GM19099 (cell line): Measurements from ENCODE around the gene PMS1.

Source experiments
- POLR2A ChIP-seq: IDR thresholded peaks from 3 replicates; pipeline ENCODE4 v1.6.1; 2011; ENCODE audit warnings: low read depth; ENCODE audit not compliant: insufficient read length; ENCODE audit errors: extremely low read depth

PMS1 gene

GRCh38 chr2:189783927-189784867 is at the start of gene PMS1, which contains the start of gene ORMDL1:
TSS of gene PMS1 (plus strand) at chr2:189784450. CDS start at chr2:189791810, 7,360 bp downstream.
TSS of gene ORMDL1 (minus strand) at chr2:189784339. CDS start at chr2:189782595, 1,744 bp downstream.
- peak; percentile 98 for TF ChIP-seq POLR2A

- TF ChIP-seq POLR2A: no peak
Measured at GRCh38 chr2:189751080-189751658, 33.1 kb upstream of the PMS1 start.

DNA sequence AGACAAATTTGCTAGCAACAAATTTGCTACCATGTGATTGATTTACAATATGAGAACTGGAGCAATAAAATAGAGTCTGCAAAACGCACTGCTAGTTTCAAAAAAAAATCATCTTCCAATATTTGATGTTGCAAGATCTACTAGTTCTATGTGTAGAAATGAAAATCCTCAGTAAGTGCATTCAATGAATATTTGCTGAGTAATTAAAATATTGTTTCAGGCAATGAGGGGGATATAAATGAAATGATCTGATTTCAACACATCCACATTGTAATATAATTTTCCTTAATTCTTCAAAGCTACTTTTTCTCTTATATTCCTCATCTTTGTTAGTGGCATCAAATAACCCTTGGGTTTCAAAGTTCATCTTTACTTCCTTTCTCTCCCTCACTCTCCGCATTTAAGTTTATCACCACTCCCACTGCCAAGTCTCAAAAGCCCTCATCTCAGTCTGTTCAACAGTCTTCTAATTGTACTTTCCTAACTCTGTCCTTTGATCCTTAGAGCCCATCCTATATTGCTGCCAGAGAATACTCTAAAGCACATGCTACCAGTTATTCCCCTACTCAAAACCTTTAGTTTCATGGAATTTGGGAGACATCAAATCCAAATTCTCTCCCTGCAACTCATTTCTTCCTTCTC is 27.8 kb upstream of the PMS1 start:
- TF ChIP-seq POLR2A: no peak

DNA sequence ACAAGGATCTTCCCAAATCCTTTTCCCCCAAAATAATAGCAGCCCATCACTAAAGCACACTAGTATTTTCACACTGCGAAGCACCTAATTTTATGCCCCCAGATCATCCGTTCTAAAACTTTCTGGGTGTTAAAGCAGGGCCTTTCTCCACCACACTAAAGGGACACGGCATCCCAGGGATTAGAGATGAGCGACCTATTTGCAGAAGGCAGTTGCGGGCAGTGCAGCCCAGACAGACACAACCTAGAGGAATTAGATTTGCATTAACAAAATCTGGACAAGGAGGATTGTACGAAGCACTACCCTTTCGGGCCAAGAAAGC is 22.1 kb upstream of the PMS1 start:
- no peak for TF ChIP-seq POLR2A

- peak; percentile 84 for TF ChIP-seq POLR2A
Measured at GRCh38 chr2:189762551-189763298, 21.5 kb upstream of the PMS1 start, which contains the start of gene OSGEPL1. TSS of gene OSGEPL1 (minus strand) at chr2:189762792. CDS start at chr2:189761640, 1,152 bp downstream.

DNA sequence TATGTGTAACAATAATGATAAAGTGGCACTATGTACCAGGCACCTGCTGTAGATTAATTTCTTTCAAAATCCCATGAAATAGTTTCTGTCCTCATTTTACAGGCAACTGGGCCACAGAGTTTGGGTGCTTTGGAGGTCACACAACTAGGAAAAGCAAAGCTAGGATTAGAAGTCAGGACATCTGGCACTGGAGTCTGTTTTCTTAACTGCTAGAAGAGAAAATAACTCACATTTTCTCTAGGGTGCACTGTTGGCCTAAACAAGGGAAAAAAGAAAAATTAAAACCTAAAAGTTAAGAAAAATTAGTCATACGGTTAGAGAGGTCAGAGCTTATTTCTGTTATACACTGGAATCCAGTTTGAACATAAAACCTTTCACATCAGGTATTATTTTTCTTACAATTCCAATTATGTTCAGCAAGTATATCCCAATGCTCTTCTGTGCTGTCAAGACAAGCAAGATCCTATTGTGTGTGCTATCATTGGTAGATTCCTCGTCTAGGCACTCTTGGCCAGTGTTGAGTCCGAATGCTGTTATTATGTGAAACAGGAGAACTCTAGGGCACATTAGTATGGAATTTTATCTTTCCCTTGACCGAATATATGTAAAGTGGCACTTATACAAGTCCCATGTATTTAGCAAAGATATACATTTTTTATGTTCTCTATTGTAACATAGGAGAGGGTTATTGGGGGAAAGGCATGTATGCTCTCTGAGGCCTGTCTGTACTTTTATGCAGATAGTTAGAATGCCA is 20.2 kb upstream of the PMS1 start:
- no peak for TF ChIP-seq POLR2A

- no peak for TF ChIP-seq POLR2A
Measured at GRCh38 chr2:189770590-189771322, 13.5 kb upstream of the PMS1 start.

DNA sequence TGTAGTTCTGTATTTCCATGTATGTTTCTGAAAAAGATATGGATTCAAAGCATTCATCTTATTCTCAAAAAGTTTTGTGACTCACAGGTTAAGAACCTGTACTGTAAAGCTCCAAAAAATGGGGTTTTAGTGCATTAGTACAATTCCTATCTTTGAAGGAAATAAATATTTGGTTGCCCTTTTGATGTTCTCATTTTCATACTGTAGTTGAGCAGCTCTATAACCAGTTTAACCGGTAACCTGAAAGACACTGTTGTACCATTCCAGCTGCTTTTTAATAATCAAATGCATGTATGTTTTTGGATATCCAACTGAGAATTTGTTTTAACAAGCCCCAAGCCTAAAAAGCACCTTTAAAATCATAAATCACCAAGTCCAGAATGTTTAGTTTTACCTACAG is 12.0 kb upstream of the PMS1 start:
- TF ChIP-seq POLR2A: no peak

DNA sequence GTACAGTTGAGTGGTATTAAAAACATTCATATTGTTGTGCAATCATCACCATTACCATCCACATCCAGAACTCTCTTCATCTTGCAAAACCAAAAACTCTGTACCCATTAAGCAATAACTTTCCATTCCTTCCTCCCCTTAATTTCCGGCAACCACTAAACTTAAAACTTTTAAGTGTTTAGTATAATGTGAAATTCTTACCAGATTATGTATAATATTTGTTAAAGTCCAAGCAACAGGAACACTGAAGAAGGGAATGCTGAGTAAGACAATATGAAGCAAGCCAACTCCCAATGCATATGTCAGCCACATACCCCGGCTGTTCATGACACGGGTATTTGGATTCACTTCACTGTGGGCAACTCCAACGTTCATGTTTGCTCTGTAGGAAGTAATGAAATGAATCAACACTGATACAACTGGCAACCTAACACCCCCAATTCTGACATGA is 2.0 kb upstream of the PMS1 start:
- no peak for TF ChIP-seq POLR2A

DNA sequence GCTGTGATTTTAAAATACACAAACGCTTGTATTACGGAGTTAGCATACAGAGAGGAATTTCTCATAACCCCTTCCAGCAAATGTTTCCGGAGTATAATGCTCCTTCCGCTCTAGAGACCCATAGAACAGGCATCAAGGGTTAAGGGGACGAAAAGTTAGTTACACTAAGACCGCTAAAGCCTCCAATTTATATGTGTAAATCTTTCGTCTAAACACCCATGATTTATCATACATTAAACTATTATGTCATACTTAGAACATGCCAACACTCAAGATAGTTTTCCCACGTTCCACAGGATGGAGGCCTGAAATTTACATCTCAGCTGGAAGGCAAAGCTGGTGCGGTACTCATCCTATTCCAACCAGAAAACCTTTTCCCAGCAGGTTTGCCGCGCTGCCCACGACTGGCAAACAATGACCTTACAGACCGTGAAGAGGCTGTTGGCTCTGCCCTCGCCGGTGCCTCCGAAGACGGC is 761 bp upstream of the PMS1 start:
- no peak for TF ChIP-seq POLR2A

- TF ChIP-seq POLR2A: no peak
Measured at GRCh38 chr2:189791338-189792042, 7.2 kb downstream of the PMS1 start.

GRCh38 chr2:189794310-189794709 is 10.1 kb downstream of the PMS1 start:
- no peak for TF ChIP-seq POLR2A

DNA sequence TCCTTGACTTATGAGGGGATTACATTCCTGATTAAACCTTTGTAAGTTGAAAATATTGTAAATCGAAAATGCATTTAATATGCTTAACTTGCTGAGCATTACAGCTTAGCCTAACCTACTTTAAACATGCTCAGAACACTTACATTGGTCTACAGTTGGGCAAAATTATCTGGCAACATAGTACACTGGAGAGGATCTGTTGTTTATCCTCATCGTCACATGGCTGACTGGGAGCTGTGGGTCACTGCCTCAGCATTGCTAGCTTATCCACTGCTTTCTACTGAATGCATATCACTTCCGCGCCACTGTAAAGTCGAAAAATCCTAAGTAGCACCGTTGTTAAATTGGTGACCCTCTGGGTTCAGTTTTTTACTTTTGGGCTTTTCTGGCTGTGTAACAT is 13.7 kb downstream of the PMS1 start:
- TF ChIP-seq POLR2A: no peak

- TF ChIP-seq POLR2A: no peak
Measured at GRCh38 chr2:189798312-189799029, 14.2 kb downstream of the PMS1 start.
